CD14-positive monocyte (primary cell): Measurements from ENCODE around the gene TMEM42. TPM values are rescaled to one million over a fixed set of nuclear protein-coding genes. Genes with fewer than 3 reads are reported as not detected.
"Not testable (repeated sequence)": the region's sequence is repeated elsewhere in the genome, so short reads cannot be mapped to it uniquely, and the experiment has no call there.

Experiments used
- DNase-seq, 3 donors: peaks; one replicate each; pipeline ENCODE4 v3.0.0-alpha.2; 2011 to 2022
- H2AFZ ChIP-seq: 2 replicates; pipeline ENCODE4 v1.6.0; 2012; ENCODE audit warnings: mild to moderate bottlenecking, low read depth, low read length, inconsistent platforms; ENCODE audit not compliant: insufficient read depth, poor library complexity, severe bottlenecking
- H3K27ac ChIP-seq, 2 donors: 1 replicate in 1 of 2; 2 replicates in 1 of 2; pipeline ENCODE4 v1.5.1; 2012 to 2013; ENCODE audit warnings: low read length in 2 of 2, control low read depth in 1 of 2, inconsistent platforms in 1 of 2, low read depth in 1 of 2, mild to moderate bottlenecking in 1 of 2
- H3K27me3 ChIP-seq, 2 donors: one replicate each; pipeline versions ENCODE4 v1.6.0 to v1.6.1; 2011 to 2013; ENCODE audit warnings: low read length in 2 of 2; ENCODE audit not compliant: control insufficient read depth in 2 of 2, insufficient read depth in 2 of 2
- H3K36me3 ChIP-seq, 2 donors: replicated peaks in 1 of 2; 1 replicate in 1 of 2; 2 replicates in 1 of 2; pipeline versions ENCODE4 v1.5.1 to v1.6.1; 2012 to 2013; ENCODE audit warnings: low read length in 2 of 2, control low read depth in 1 of 2, inconsistent platforms in 1 of 2, mild to moderate bottlenecking in 1 of 2; ENCODE audit not compliant: insufficient read depth in 2 of 2, control insufficient read depth in 1 of 2
- H3K4me1 ChIP-seq, 2 donors: 1 replicate in 1 of 2; 2 replicates in 1 of 2; pipeline versions ENCODE4 v1.5.1 to v1.6.1; 2012 to 2013; ENCODE audit warnings: low read length in 2 of 2, control low read depth in 1 of 2, inconsistent platforms in 1 of 2, mild to moderate bottlenecking in 1 of 2, moderate library complexity in 1 of 2; ENCODE audit not compliant: insufficient read depth in 2 of 2, control insufficient read depth in 1 of 2
- H3K4me2 ChIP-seq: replicated peaks from 2 replicates; pipeline ENCODE3; 2012; ENCODE audit warnings: low read length, moderate library complexity, mild to moderate bottlenecking; ENCODE audit not compliant: poor library complexity, severe bottlenecking; ENCODE audit errors: extremely low read depth
- H3K4me3 ChIP-seq, 3 experiments: fragments of 200-600 bp in 1 of 3; sonication (generic) in 1 of 3; replicated peaks in 1 of 3; 1 replicate in 2 of 3; 2 replicates in 1 of 3; pipeline ENCODE4 v1.5.1; 2011 to 2013; ENCODE audit warnings: low read length in 3 of 3, mild to moderate bottlenecking in 3 of 3, control low read depth in 2 of 3, low read depth in 2 of 3, inconsistent platforms in 1 of 3, moderate library complexity in 1 of 3
- H3K79me2 ChIP-seq: 2 replicates; pipeline ENCODE4 v1.6.0; 2012; ENCODE audit warnings: mild to moderate bottlenecking, control low read depth, inconsistent platforms, low read length, moderate library complexity; ENCODE audit not compliant: insufficient read depth
- H3K9ac ChIP-seq: 2 replicates; pipeline ENCODE4 v1.6.0; 2017; ENCODE audit warnings: low read length, mild to moderate bottlenecking; ENCODE audit not compliant: insufficient read depth, poor library complexity, severe bottlenecking
- H3K9me3 ChIP-seq, 2 donors: replicated peaks in 1 of 2; 1 replicate in 1 of 2; 2 replicates in 1 of 2; pipeline versions ENCODE4 v1.5.1 to v1.6.1; 2012 to 2013; ENCODE audit warnings: low read length in 2 of 2, control low read depth in 1 of 2; ENCODE audit not compliant: control insufficient read depth in 1 of 2, insufficient read depth in 1 of 2
- H4K20me1 ChIP-seq: 2 replicates; pipeline ENCODE4 v1.6.0; 2012; ENCODE audit warnings: mild to moderate bottlenecking, low read length, control low read depth, moderate library complexity; ENCODE audit not compliant: insufficient read depth
- H3K27ac Mint-ChIP-seq, 7 donors: one replicate each; pipeline ENCODE4 v1.8.0; 2020; ENCODE audit warnings: mild to moderate bottlenecking in 7 of 7, mixed read lengths in 7 of 7, moderate library complexity in 6 of 7, inconsistent platforms in 2 of 7
- H3K27me3 Mint-ChIP-seq, 3 donors: one replicate each; pipeline ENCODE4 v1.8.0; 2021 to 2022; ENCODE audit warnings: low read depth in 3 of 3, mild to moderate bottlenecking in 3 of 3, mixed read lengths in 3 of 3, moderate library complexity in 3 of 3, inconsistent platforms in 1 of 3
- H3K36me3 Mint-ChIP-seq, 2 donors: one replicate each; pipeline ENCODE4 v1.8.0; 2020; ENCODE audit warnings: mixed read lengths in 2 of 2, inconsistent platforms in 1 of 2, mild to moderate bottlenecking in 1 of 2
- H3K4me1 Mint-ChIP-seq: one replicate; pipeline ENCODE4 v1.8.0; 2020; ENCODE audit warnings: mild to moderate bottlenecking, mixed read lengths
- H3K4me3 Mint-ChIP-seq, 2 donors: one replicate each; pipeline ENCODE4 v1.8.0; 2020; ENCODE audit warnings: mild to moderate bottlenecking in 2 of 2, mixed read lengths in 2 of 2, moderate library complexity in 1 of 2
- H3K9me3 Mint-ChIP-seq, 7 donors: one replicate each; pipeline ENCODE4 v1.8.0; 2020 to 2022; ENCODE audit warnings: mixed read lengths in 7 of 7, mild to moderate bottlenecking in 6 of 7, moderate library complexity in 6 of 7, inconsistent platforms in 2 of 7
- WGBS: methylation state at CpG from one replicate; pipeline ENCODE4 v1.1.5; 2013; ENCODE audit warnings: missing lambda C conversion rate; ENCODE audit not compliant: insufficient coverage; 5-methylcytosine and 5-hydroxymethylcytosine counted together
- intact Hi-C, 2 donors: fragments of 100-400 bp; cut with micrococcal nuclease; formaldehyde crosslinking; loops; one replicate each; pipeline versions ENCODE4 v1.15.0 to v1.15.1; 2023
- polyA plus RNA-seq, 3 donors: library from polyadenylated mRNA; depleted of rRNA in 1 of 3; unstranded in 2 of 3; stranded (reverse) in 1 of 3; fragments of 300-500 nt in 2 of 3; fragments of >200 nt in 1 of 3; fragmentation: Illumina TruSeq in 2 of 3; gene quantifications; 1 replicate in 2 of 3; 2 replicates in 1 of 3; pipeline ENCODE4 v1.2.3, GENCODE V29; 2012 to 2021
- TF ChIP-seq, protein P1 (sequence below): fragments of 200-600 bp; IDR thresholded peaks from one replicate; pipeline ENCODE4 v1.8.0; 2022; ENCODE audit warnings: antibody characterized with exemption, mild to moderate bottlenecking

Gene TMEM42
- polyA plus RNA-seq, 3 donors = 16.2 to 31.2 (median 27.5) TPM

DNA sequence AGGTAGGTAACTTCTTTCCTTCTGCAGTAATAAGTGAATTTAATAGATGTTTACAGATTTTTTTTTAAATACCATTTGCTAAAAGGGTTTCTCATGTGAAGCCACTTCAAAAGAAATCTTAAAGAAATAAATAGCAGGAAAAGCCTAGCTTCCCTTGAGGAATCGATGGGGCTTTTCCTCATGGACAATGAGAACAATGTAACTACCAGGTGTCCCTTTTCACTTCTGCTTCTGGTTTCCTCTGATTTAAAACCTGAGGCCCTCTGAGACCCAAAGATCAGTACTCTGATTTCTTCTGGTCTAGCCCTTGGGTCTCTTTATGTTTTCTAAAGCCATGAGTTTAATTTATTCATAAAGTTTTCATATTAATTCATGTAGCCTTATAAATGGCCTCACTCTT, 13.1 kb upstream of the TMEM42 start:
- Histone ChIP-seq H3K4me3 (no peak overlapping the region), H3K4me2 (no peak overlapping the region), H3K4me1 (no peaks in the 10 kb centered on the region), H3K9ac (no peak overlapping the region), H3K27me3 (no peaks in the 10 kb centered on the region), H4K20me1 (no peaks in the 10 kb centered on the region), H3K27ac (no peak overlapping the region), H2AFZ (no peak overlapping the region), H3K79me2 (no peaks in the 10 kb centered on the region), H3K36me3 (peaks cover 68 to 95% of the 10 kb centered on the region in 2 donors), H3K9me3 (no peaks in the 10 kb centered on the region)
- no peaks in the 10 kb centered on the region for H3K4me1 Mint-ChIP-seq
- DNase-seq = no peak
- H3K27me3 Mint-ChIP-seq = no peaks in the 10 kb centered on the region
- 100% methylated on average over 1 of the region's 1 CpG for WGBS
- TF ChIP-seq, protein P1, sequence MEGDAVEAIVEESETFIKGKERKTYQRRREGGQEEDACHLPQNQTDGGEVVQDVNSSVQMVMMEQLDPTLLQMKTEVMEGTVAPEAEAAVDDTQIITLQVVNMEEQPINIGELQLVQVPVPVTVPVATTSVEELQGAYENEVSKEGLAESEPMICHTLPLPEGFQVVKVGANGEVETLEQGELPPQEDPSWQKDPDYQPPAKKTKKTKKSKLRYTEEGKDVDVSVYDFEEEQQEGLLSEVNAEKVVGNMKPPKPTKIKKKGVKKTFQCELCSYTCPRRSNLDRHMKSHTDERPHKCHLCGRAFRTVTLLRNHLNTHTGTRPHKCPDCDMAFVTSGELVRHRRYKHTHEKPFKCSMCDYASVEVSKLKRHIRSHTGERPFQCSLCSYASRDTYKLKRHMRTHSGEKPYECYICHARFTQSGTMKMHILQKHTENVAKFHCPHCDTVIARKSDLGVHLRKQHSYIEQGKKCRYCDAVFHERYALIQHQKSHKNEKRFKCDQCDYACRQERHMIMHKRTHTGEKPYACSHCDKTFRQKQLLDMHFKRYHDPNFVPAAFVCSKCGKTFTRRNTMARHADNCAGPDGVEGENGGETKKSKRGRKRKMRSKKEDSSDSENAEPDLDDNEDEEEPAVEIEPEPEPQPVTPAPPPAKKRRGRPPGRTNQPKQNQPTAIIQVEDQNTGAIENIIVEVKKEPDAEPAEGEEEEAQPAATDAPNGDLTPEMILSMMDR = no peak
- H3K27ac Mint-ChIP-seq = no peak overlapping the region
- H3K36me3 Mint-ChIP-seq = peaks cover 52 to 58% of the 10 kb centered on the region in 2 donors
- no peak overlapping the region for H3K4me3 Mint-ChIP-seq
- intact Hi-C loops = no loop called here
- peaks cover 0 to 2% (median 0%) of the 10 kb centered on the region in 7 donors for H3K9me3 Mint-ChIP-seq

- H2AFZ ChIP-seq, DNase-seq, H3K9ac ChIP-seq, H3K27me3 ChIP-seq, H3K4me2 ChIP-seq, H3K4me3 Mint-ChIP-seq, H3K27me3 Mint-ChIP-seq, H3K4me3 ChIP-seq, H3K27ac ChIP-seq, H3K9me3 ChIP-seq, H3K9me3 Mint-ChIP-seq, H3K27ac Mint-ChIP-seq, H3K4me1 ChIP-seq, H3K79me2 ChIP-seq, H3K4me1 Mint-ChIP-seq, H4K20me1 ChIP-seq, intact Hi-C loops: not testable (repeated sequence)
- peaks cover 9 to 16% of the 10 kb centered on the region in 2 donors for H3K36me3 Mint-ChIP-seq
- peaks cover 24 to 31% of the 10 kb centered on the region in 2 donors for H3K36me3 ChIP-seq
- 97% methylated on average over 4 of the region's 6 CpGs for WGBS
These were observed 5.0 kb upstream of the TMEM42 start for GRCh38 chr3:44856663-44857062.
